Stimulated activated naive CD8-positive, alpha-beta T cell treated with anti-CD3 and anti-CD28 coated beads, Interleukin-15, Interleukin-2, amounts not matched to agents 100 ng/mL and 50 ng/mL, for 24 hours (primary cell): ENCODE data around the gene CPAMD8.
"Not testable (repeated sequence)": the region's sequence is repeated elsewhere in the genome, so short reads cannot be mapped to it uniquely, and the experiment has no call there.

Experiments
- H3K27ac Mint-ChIP-seq: one replicate; pipeline ENCODE4 v1.8.0; 2021; ENCODE audit warnings: mild to moderate bottlenecking, mixed read lengths
- H3K27me3 Mint-ChIP-seq: one replicate; pipeline ENCODE4 v1.8.0; 2021; ENCODE audit warnings: mixed read lengths
- H3K36me3 Mint-ChIP-seq: one replicate; pipeline ENCODE4 v1.8.0; 2021; ENCODE audit warnings: low read depth, mixed read lengths
- H3K4me1 Mint-ChIP-seq: one replicate; pipeline ENCODE4 v1.8.0; 2021; ENCODE audit warnings: low read depth, mixed read lengths
- H3K4me3 Mint-ChIP-seq: one replicate; pipeline ENCODE4 v1.8.0; 2021; ENCODE audit warnings: mild to moderate bottlenecking, mixed read lengths
- H3K9me3 Mint-ChIP-seq: one replicate; pipeline ENCODE4 v1.8.0; 2021; ENCODE audit warnings: mixed read lengths

Gene CPAMD8

DNA sequence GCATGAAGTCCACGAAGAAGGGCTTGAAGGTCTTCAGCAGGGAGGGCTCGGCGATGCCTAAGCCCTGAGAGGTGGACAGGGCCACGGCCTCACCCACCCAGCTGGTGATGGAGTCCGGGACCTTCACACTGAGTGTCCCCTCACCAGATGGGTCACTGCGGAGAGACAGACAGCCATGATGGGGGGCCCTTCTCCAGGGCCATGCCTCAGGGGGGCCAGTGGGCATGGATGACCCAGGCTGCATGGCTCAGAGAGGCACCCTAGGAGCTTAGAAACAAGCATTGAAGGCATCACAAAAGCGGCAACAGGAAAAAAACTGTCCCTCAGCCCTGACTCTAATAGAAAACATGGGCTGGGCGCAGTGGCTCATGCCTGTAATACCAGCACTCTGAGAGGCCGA lies 74.6 kb downstream of the CPAMD8 start:
- peaks cover 4% of the 10 kb centered on the region for H3K27me3 Mint-ChIP-seq
- H3K36me3 Mint-ChIP-seq: no peaks in the 10 kb centered on the region
- no peaks in the 10 kb centered on the region for H3K4me1 Mint-ChIP-seq

DNA sequence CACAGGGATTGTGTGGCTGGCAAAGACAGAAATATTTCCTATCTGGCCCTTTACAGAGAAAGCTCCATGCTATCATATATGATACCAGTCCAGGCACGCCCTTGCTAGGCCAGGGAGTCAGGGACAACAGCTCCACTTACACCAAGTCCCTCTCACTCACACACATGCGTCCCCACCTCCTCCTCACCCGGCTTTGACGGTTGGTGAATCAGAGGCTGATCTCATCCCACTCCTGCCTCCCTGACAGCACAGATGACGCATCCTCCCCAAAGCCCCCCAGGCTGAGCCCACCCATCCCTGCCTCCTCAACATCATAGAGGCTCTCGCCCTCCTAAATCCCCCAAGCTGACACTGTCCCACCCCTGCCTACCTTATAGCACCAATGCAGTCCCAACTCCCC lies 75.1 kb downstream of the CPAMD8 start:
- Mint-ChIP-seq H3K27ac (no peak overlapping the region), H3K9me3 (no peaks in the 10 kb centered on the region), H3K36me3 (no peaks in the 10 kb centered on the region), H3K4me1 (no peaks in the 10 kb centered on the region), H3K4me3 (no peak overlapping the region), H3K27me3 (peaks cover 4% of the 10 kb centered on the region)

More for the DNA sequence above, 74.6 kb downstream of the CPAMD8 start:
- no peak overlapping the region for H3K27ac Mint-ChIP-seq
- H3K9me3 Mint-ChIP-seq: no peaks in the 10 kb centered on the region
- no peak overlapping the region for H3K4me3 Mint-ChIP-seq

DNA sequence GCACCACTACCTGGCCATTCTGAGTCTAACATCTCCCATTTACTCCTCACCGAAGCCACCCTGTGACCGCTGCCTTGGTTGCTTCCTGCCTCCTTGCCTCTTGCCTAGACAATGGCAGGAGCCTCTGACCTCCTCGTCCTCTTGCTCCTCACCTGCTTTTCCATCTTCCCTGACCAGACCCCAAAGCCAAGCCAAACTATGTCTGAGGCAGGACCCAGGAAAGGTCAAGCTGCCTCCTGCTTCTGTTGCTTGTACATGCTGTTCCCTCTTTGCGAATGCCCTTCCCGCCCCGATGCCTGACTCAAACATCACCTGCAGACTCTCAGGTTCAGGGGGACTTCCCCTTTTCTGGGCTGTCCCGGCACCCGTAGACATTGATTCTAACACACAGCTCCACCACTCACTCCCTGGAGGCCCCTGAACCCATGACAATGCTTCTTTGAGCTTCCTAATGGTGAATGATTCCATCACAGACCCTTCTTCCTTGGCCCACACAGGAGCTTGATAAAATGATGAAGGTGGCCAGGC lies 77.0 kb downstream of the CPAMD8 start:
- Mint-ChIP-seq H3K27ac (no peak overlapping the region), H3K36me3 (no peaks in the 10 kb centered on the region), H3K4me1 (no peaks in the 10 kb centered on the region), H3K27me3 (peaks cover 4% of the 10 kb centered on the region), H3K9me3 (no peaks in the 10 kb centered on the region), H3K4me3 (no peak overlapping the region)

DNA sequence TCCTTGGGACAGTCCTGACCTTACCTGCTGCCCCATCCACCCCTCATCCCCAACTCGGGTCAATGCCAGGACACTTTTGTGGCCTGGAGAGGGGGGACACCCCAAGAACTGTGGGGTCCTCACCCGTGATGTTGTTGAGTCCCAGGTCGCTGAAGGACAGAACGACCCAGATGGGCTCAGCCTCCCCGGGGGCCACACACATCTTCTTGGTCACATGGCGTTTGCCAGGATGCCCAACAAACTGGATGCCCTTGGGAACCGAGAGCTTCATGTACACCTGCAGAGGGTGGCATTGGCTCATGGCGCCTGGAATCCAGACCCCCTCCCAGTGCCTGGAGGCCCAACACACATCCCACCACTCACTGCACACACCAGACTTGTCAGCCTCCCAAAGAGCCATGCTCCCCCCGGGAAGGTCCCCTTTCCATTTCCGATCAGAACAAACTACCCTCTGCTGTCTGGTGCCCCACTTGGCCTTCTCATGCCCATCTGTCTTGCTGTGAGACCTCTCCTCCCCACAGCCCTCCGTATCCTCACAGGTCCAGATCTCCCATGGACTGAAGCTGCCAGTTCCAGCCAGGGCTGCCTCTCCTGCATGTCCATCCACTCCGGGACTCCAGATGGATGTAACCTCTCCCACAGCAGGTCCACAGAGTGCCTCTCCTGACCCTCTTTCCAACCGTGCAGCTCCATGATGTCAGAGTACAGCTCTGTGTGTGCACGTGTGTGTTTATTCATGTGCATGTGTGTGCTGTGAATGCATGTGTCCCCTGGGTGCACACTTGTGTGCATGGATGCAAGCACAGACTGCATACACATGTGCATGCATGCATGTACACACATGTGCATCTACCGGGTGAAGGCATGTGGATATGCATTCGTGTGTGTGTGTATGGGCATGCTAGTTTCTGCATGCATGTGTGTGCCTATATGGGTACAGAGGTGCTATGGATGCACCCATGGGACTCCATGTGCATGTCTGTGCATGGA lies 79.4 kb downstream of the CPAMD8 start:
- Mint-ChIP-seq H3K4me3 (no peak overlapping the region), H3K27ac (no peak overlapping the region), H3K36me3 (no peaks in the 10 kb centered on the region), H3K9me3 (no peaks in the 10 kb centered on the region), H3K27me3 (no peaks in the 10 kb centered on the region), H3K4me1 (no peaks in the 10 kb centered on the region)

DNA sequence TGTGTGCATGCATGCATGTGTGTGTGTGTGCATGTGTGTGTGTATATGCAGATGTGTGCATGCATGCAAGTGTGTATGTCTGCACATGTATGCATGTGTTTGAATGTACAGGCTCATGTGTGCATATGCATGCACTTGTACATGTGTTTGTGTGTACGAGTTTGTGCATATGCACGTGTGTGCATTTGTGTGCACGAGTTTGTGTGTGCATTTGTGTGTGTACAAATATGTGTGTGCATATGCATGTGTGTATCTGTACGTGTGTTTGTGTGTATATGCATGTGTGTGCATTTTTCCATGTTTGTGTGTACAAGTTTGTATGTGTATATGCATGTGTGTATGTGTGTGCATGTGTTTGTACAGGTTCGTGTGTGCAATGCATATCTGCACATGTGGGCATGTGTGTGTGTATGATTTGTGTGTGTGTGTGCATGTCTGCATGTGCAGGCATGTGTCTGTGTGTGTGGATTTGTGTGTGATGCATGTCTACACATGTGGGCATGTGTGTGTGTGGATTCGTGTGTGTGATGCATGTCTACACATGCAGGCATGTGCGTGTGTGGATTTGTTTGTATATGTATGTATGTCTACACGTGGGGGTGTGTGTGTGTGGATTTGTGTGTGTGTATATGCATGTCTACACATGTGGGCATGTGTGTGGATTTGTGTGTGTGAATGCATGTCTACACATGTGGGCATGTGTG lies 80.7 kb downstream of the CPAMD8 start:
- H3K27ac Mint-ChIP-seq: no peak overlapping the region
- H3K36me3 Mint-ChIP-seq: no peaks in the 10 kb centered on the region

DNA sequence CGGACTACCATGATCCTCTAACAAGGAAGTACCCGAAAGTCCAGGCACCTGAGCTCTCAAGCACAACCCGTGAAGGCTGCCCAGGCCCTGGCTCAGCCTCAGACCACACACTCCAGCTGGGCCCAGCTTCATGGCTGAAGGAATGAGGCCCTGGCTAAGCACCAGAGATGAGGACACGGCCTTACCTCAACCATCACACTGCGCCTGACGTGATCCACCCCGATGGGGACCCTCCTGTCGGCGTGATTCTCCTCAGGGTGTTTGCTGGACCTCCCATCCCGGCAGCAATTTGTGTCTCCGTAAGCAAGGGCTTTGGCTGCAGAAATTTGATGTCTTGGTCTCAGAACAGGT lies 81.3 kb downstream of the CPAMD8 start:
- Mint-ChIP-seq H3K36me3 (no peaks in the 10 kb centered on the region), H3K4me1 (no peaks in the 10 kb centered on the region), H3K27ac (no peak overlapping the region)

More for the DNA sequence above, 80.7 kb downstream of the CPAMD8 start:
- Mint-ChIP-seq H3K27me3 (no peaks in the 10 kb centered on the region), H3K4me3 (no peak overlapping the region), H3K4me1 (no peaks in the 10 kb centered on the region), H3K9me3 (no peaks in the 10 kb centered on the region)

DNA sequence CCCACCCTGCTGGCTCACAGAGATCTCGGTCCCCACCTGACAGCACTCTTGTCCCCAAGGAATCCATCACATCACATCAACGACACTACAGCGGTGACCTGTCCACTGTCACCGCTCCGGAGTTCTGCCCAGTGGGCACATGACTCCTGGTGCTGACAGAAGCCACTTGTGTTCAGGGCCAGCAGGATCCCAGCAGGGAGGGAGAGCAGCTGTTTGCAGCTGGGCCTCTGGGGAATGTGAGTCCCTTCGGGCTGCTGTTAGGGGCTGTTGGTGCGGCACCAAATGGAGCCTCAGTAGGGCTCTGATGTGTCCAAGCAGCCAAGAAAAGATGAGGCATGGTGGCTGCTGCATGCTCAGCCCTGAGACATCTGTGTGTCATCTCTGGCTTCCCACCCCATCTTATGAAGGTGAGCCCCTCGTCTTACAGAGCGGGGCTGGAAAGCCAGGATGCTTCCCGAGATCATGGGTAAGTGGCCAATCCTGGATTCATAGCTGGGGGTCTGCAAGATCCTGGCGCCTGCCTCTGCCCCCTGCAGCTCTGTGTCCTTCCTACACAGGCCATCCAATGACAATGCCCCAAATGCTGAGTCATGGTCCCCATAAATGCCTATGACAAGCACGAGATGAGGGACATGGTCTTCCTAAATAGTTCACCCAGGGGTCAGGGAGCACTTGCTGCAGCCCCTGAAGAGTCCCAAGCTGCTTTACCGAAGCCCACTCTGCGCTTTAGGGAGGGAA lies 81.8 kb downstream of the CPAMD8 start:
- no peaks in the 10 kb centered on the region for H3K9me3 Mint-ChIP-seq
- no peaks in the 10 kb centered on the region for H3K36me3 Mint-ChIP-seq
- H3K4me3 Mint-ChIP-seq: no peak overlapping the region
- H3K27ac Mint-ChIP-seq: no peak overlapping the region
- no peaks in the 10 kb centered on the region for H3K4me1 Mint-ChIP-seq
- no peaks in the 10 kb centered on the region for H3K27me3 Mint-ChIP-seq

More for the DNA sequence above, 81.3 kb downstream of the CPAMD8 start:
- no peak overlapping the region for H3K4me3 Mint-ChIP-seq
- no peaks in the 10 kb centered on the region for H3K27me3 Mint-ChIP-seq
- no peaks in the 10 kb centered on the region for H3K9me3 Mint-ChIP-seq

DNA sequence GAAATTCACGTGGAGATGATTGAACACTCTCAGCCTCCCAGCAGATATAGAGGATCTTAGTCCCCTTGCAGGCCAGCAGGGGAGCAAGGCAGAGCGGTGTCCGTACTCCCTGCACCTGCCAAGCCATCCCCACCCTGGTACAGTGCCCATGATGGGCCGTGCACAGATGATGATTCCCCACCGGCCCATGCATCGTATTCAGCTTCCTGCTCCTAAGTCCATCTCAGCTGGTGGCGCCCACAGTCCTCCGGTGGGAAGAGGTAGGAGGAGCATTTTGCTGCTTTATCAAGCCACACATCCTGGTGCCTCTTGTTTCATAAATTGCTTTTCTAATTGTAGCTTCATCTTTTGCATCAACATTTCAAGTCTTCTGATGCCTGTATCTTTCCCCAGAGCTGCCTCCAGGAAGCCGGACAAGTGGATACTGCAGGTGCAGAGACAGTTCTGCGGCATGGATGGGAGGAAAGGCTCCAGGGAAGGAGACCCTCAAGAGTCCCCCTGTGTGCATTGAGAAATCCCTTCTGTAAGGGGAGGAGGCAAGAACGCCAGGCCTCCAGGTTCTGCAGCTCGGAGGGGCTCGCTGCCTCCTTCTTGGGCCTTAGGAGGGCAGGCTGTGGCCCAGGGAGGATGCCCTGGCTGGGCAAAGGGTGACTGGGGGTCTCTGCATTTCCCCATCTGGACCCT lies 82.5 kb downstream of the CPAMD8 start:
- no peaks in the 10 kb centered on the region for H3K36me3 Mint-ChIP-seq
- H3K27me3 Mint-ChIP-seq: no peaks in the 10 kb centered on the region
- no peak overlapping the region for H3K4me3 Mint-ChIP-seq
- H3K9me3 Mint-ChIP-seq: no peaks in the 10 kb centered on the region
- no peaks in the 10 kb centered on the region for H3K4me1 Mint-ChIP-seq
- H3K27ac Mint-ChIP-seq: no peak overlapping the region

DNA sequence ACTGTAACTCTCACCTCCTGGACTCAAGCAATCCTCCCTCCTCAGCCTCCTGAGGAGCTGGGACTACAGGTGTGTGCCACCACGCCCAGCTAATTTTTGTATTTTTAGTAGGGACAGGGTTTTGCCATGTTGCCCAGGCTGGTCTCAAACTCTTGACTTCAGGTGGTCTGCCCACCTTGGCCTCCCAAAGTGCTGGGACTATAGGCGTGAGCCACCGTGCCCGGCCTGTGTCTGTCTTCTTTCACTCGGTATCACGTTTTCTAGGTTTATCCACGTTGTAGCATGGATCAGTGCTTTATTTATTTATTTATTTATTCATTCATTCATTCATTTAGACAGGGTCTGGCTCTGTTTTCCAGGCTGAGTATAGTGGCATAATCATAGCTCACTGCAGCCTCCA lies 83.5 kb downstream of the CPAMD8 start:
- H3K27me3 Mint-ChIP-seq, H3K36me3 Mint-ChIP-seq, H3K9me3 Mint-ChIP-seq, H3K27ac Mint-ChIP-seq, H3K4me1 Mint-ChIP-seq, H3K4me3 Mint-ChIP-seq: not testable (repeated sequence)

DNA sequence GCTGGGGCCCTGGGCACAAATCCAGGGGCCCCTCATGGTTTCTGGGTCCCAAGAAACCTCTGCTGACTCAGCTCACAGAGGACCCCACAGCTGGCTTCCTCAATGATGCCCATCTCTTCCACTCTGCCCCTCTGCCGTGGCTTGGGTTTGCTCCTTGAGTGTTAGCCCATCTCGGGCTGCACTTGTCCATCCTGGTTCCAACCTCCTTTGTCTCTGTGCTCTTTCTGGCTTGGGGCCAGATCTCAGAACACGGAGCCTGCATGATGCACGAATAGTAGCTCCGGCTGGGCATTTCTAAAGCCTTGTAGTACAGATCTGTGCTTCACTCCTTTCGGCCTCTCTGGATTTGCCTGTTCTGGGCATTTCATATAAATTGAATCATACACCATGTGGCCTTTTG lies 84.0 kb downstream of the CPAMD8 start:
- no peaks in the 10 kb centered on the region for H3K27me3 Mint-ChIP-seq
- no peaks in the 10 kb centered on the region for H3K36me3 Mint-ChIP-seq
- no peak overlapping the region for H3K27ac Mint-ChIP-seq
- H3K9me3 Mint-ChIP-seq: no peaks in the 10 kb centered on the region
- no peaks in the 10 kb centered on the region for H3K4me1 Mint-ChIP-seq
- H3K4me3 Mint-ChIP-seq: no peak overlapping the region

DNA sequence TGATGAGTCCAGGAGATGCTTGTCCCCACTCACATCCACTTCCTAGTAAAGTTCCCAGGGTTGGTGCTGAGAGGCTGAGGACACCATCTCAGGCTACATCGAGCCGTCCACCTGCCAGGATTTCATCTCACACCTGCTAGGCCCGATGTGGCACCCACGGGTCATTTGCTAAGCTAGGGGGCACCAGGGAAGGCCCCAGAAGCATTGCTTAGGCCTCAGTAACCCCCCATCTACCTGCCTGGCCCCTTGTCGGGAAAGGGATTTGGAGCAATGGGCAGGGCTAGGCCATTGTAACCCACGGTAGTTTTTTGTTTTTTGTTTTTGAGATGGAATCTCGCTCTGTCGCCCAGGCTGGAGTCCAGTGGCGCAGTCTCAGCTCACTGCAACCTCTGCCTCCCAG lies 86.0 kb downstream of the CPAMD8 start:
- Mint-ChIP-seq H3K36me3 (no peaks in the 10 kb centered on the region), H3K4me3 (no peak overlapping the region), H3K9me3 (no peaks in the 10 kb centered on the region), H3K27me3 (no peaks in the 10 kb centered on the region), H3K27ac (no peak overlapping the region), H3K4me1 (no peaks in the 10 kb centered on the region)

DNA sequence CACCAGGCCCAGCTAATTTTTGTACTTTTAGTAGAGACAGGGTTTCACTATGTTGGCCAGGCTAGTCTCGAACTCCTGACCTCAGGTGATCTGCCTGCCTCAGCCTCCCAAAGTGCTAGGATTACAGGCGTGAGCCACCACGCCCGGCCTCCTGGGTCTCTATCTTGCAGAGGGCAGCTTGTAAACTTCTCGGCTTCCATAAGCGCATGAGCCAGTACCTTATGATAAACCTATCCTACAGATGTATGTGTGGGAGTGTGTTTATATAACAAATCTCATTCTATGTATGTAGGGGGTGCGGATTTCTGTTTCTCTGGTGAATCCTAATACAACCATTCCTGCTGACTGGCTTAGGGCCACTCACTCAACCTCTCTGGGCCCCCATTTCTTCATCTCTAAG lies 86.5 kb downstream of the CPAMD8 start:
- H3K27ac Mint-ChIP-seq, H3K9me3 Mint-ChIP-seq, H3K27me3 Mint-ChIP-seq, H3K4me1 Mint-ChIP-seq, H3K4me3 Mint-ChIP-seq, H3K36me3 Mint-ChIP-seq: not testable (repeated sequence)

DNA sequence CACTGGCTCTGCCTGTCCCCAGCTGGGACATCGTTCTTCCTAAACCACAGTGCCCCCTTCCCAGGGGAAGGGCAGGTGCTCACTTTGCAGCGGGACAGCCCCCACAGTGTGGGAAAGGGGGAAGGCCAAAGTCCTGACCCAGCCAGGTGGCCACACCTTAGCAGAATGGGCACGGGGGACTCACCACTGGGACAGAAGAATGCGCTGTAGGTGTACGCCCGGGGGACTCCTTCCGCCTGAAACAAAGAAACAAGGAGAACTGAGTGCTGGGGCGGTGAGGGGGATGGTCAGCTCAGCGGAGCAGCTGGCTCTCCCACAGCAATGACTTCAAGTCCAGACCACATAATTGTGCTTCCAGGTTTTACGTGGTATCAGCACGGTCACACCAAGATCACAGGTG lies 88.4 kb downstream of the CPAMD8 start:
- Mint-ChIP-seq H3K27me3 (no peaks in the 10 kb centered on the region), H3K36me3 (no peaks in the 10 kb centered on the region), H3K4me3 (no peak overlapping the region), H3K9me3 (peaks cover 18% of the 10 kb centered on the region), H3K27ac (no peak overlapping the region), H3K4me1 (no peaks in the 10 kb centered on the region)

DNA sequence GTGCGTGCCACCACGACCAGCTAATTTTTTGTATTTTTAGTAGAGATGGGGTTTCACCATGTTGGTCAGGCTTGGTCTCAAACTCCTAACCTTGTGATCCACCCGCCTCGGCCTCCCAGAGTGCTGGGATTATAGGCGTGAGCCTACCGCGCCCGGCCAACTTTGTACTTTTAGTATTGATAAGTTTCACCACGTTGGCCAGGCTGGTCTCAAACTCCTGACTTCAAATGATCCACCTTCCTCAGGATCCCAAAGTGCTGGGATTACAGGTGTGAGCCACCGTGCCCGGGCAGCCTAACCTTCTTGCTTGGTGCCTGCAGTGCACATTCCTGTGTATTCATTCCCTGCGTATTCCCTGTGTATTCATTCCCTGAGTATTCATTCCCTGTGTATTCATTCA lies 88.8 kb downstream of the CPAMD8 start:
- H3K27me3 Mint-ChIP-seq, H3K4me1 Mint-ChIP-seq, H3K36me3 Mint-ChIP-seq, H3K27ac Mint-ChIP-seq, H3K4me3 Mint-ChIP-seq: not testable (repeated sequence)
- H3K9me3 Mint-ChIP-seq: peaks cover 20% of the 10 kb centered on the region
